ENCODE results near the gene SERPINE3.

SERPINE3 gene

DNA sequence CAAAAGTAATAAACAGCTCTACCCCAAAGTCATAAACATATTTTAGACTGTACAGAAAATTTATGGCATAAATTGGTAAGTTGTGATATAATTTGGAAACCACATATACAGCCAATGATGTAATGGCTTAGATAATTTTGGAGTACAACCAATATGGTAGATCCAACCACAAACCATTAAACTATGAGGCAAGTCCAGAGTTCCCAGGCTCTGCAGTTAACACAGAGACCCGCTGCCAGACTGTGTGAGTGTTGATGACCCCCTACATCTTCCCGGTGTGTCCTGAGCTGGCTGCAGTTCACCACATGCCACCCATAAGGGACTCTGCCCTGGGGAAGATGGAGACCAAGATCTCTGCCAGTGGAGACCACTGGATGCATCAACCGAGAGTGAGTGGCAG, 9.9 kb upstream of the SERPINE3 start:
- DNase-seq, result no peak

DNA sequence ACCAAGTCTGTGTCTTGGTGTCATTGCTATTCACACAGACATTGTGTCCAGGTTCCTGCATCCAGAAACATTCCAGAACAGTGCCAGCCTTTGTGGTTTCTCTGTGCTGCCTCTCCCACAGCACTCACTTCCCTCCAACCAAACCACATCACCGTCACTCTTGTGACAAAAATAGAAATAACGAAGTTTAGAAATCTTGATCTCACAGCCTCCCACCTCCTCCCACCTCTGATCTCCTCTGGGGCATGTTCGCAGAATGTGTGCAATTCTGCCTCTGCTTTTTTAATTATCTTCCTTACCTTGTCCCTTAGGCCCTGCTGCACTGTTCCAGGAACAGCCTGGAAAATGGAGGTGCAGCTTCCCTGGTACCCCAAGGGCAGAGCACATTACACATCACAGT, 8.7 kb upstream of the SERPINE3 start:
- no peak for DNase-seq

DNA sequence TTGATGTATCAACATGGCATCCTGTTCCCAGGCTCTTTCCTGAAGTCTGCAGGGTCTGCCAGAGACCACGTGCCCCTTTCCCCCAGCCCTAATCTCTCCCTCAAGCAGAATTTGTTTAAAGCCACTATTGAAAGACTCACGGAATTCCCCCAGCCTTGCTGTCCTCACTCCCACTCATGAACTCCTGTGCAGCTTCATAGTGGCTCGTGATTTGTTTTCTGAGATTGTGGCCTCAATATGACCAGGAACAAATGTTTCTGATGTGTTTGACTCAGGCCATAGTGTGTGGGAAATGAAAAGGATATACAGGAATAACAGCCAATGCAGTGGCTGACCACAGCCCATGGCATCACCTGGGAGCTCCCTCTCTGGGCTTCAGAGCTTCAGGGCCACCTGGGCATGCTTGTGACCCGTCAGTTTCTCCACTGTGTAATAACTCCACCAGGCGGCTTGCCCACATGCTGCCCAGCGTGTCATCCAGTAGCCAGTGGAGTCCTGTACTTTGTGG, 8.1 kb upstream of the SERPINE3 start:
- no peak for DNase-seq

DNA sequence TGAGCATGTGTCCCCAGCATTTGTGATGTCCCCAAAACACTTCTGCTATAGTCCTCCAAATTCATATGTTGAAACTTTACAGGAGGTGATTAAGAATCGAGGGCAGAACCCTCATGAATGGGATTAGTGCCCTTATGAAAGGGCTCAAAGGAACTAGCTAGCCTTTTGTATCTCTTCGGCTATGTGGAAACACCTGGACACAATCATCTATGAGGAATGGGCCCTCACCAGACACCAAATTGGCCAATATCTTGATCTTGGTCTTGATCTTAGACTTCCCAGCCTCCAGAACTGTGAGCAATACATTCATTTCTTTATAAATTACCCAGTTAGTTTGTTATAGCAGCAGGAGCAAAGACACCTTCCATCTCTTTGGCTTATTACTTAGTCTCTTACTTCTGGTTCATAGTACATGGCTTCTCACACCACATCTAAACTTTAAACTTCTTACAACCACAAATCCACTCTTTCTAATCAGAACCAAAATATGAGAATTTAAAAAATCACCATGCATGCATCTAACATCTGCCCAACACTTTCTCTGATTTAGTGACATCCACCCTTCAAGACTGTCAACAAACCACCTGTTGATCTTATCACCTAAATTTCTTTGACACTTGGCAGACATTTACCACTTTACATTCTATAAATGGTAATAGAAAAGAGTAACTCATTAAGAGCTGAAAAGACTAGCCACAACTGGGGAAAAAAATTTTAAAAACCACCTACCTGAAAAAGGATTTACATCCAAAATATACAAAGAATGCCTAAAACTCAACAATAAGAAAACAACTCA, 6.7 kb upstream of the SERPINE3 start:
- DNase-seq, result no peak

DNA sequence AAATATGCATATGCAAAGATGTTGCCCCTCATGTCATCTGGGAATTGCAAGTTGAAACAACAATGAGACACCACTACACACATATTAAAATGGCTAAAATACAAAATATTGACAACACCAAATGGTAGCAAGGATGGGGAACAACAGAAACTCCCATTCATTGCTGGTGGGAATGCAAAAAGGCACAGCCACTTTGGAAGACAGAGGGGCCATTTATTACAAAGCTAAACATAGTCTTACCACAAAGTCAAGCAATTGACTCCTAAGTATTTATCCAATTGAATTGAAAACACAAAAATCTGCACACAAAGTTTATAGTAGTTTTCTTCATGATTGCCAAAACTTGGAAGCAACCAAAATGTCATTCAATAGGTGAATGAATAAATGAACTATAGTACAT, 6.1 kb upstream of the SERPINE3 start:
- DNase-seq, result no peak

DNA sequence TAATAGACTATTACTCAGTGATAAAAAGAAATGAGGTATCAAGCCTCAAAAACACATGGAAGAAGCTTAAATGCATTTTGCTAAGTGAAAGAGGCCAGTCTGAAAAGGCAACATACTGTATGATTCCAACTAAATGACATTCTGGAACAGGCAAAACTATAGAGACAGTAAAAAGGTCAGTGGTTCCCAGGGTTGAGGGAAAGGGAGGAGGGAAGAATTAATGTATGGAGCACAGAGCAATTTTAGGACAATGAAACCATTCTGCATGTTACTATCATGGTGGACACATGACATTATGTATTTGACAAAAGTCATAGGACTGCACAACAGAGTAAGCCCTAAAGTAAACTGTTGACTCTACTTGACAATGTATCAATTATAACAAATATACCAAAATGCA, 5.7 kb upstream of the SERPINE3 start:
- DNase-seq, result no peak

DNA sequence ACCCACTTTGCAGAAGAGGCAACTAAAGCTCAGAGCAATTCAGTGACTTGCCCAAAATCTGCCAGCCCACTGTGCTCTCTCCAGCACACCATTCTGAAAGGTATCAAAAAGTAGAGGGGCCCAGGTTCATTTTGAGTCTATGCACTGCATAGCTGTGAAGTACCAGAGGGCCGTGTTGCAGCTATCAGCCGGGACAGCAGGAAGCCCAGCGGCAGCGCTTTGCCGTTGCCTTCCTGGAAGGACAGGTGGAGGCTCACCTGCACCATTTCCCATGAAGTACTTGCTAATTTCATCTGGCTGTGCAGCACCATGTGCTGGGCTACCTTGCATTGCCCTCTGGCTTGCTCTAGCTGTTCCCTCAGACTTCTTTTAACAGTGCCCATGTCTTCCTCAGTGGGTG, 2.7 kb upstream of the SERPINE3 start:
- no peak for DNase-seq

DNA sequence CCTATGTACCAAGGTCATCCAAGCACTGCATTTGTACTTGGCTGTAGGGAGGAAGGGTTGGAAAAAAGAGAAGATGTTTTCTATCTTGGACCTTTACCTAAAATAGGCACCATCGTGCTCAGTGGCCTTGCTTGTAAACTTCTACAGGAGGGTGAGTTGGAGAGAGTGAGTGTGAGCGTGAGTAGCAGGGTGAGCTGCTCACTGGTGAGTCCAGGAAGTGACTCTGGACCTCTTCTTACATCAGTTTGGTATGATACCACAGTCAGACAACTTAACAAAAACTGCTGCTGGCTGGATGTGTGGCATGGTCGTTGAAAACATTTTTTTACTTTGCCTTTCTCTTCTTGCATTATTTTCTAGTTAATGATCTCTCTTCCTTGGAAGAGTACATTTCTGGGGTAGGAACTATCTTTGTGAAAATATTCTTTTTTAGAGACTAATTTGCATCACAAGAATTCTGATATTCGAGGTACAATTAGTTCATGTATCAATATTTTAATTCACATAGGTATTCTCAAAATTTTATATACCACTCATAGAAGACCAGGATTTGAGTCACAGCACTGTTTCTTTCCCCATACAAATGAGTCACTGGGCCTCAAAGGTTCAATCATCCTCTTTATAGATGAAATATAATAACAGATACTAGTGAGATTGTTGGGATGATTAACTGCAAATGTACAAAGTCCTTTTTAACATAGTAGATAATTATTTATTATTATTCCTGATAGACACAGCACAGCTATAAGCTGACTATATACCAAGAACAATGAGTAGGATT, 651 bp downstream of the SERPINE3 start:
- DNase-seq, result no peak

DNA sequence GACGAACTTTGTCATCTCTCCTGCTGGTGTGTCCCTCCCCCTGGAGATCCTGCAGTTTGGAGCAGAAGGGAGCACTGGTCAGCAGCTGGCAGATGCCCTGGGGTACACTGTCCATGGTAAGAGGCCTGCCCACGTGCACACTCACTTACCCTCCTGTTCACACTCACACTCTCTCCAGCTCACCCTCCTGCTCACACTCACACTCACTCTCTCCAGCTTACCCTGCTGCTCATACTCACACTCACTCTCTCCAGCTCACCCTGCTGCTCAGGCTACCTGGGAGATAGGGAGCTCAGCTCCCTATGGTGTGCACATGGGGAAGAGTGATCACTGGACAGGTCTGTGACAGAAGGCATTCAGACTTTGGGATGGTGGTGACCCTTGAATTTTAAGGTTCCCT, 1.7 kb downstream of the SERPINE3 start:
- no peak for DNase-seq

DNA sequence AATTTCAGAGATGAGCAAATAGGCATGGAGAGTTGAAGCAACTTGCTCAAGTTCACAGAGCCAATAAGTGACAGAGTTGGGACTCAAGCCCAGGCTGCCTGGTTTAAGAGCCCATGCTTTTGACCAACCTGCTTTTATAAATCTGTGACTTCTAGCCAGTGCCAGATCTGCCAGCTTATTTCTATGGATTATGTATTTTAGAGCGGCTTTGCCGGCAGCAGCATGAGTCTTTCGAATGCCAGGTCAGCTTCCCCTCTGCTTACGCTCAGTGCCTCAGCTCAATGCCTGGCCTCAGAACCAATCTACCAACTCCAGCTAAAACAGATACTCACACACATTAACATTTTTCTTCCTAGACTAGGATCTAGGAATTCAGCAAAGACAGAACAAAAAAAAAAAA, 2.3 kb downstream of the SERPINE3 start:
- DNase-seq, result no peak

DNA sequence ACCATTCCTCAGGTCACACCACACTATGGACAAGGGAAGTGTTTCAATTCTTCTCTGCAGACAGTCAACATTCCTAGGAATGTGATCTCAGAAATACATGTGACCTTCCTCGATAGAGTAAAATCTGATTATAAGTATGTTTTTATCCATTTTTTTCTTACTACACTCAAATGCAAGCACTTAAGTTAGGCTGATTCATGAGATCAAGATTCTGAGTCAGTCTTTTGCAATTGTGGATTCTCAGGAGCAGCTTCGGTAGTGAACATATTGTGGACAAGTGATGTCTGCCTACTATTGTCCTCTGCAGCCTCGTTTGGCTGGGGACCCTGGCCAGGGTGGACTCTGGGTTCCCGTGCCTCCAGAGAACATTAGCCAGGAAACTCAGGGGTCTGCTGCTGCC, 3.2 kb downstream of the SERPINE3 start:
- DNase-seq, result no peak

DNA sequence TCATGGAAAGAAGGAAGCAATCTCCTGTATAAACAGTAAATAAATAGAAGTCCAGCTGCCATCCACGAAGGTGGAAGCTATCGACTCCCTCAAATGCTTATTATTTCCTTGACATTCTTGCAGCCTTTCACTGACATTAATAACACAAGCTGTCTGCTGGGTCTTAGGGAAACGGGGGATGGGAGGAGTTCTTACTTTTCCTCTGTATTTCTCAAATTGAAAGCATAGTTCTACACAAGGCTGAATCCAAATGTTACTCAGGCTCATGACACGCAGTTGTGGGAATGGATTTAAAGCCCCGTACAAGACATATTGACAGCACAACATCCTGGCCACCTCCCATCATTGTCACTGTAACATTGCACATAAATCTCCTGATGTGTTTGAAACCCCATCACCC, 4.0 kb downstream of the SERPINE3 start:
- DNase-seq, result no peak

DNA sequence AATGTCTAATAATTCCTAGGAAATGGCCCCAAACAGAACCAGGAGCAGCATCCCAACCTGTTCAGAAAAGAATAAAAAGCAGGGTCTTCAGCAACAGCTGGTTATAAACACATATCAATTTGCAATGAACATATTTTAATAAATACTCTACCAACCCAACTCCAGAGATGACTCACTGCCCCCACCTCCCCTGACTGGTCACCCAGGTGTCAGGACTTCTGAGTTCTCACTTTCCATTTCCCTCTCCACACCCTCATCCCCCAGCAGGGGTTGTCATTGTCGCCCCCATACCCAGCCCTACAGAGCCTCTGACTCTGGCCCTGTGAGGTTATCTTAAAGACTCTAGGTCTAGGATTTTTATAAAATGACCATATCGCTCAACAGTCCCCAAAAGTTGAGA, 6.9 kb downstream of the SERPINE3 start:
- DNase-seq, result no peak

DNA sequence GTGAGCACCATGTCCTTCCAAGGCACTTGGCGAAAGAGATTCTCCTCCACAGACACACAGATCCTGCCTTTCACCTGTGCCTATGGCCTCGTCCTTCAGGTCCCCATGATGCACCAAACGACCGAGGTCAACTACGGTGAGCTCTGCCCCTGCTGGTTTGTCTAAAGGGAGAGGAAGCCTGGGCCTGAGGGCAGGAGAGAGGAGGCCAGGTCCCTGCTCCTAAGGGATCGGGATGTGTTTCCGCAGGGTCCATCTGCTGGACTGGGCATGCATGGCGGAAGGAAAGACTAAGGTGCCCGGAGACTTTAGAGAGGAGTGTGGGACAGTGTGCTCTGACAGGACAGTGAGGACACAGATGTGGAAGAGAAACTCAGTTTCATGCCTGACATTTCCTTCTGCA, 7.6 kb downstream of the SERPINE3 start:
- DNase-seq, result peak; percentile 62

DNA sequence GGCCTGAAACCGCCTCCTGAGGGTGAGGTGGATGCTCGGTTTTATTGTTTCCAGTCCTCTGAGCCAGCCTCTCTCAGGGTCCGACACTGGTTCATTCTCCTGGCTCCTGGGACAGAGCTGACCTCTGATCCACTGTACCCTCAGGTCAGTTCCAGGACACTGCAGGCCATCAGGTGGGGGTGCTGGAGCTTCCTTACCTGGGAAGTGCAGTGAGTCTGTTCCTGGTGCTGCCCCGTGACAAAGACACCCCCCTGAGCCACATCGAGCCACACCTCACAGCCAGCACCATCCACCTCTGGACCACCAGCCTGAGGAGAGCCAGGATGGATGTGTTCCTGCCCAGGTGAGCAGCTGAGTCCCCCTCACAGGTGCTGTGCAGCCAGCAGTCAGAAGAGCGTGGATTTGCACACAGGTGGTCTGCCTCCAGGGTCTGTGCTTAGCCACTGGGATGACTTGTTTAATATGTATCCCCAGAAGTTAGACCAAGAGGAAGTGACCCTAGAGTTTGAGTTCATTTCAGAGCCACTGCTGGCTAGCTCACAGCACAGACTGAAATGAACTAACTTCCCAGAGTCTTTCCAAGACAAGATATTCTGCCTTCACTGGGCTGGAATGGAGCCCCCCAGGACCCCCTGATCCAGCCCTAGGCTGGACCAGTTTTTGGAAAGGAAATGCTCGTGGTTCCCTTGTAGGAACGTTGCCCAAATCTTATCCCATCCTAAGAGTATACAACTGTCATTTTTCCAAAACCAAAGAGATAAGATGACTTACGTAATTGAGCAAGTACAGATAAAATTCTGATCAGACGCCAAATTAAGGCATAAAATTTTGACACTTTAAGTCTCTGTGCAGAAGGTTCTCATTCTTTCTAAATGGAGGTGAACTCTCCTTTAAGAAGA, 8.8 kb downstream of the SERPINE3 start:
- no peak for DNase-seq

DNA sequence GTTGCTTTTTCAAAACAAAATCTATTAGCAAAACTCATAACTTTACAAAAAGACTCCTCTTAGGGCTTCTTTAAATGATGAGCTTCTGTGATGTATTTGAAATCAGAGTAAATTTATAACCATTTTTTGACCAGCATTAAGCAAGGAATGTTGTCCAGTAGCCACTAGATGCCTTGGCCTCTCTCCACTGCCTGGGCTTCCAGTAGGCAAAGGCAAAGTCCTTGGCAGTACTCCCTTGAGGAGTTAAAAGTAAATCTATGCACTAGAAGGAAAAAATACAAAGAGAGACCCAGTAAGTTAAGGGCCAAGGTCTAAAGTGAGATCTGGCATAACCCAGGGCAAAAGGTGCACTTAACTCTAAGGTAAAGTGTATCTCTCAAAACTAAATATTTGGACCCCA, 9.5 kb downstream of the SERPINE3 start:
- DNase-seq, result no peak

DNA sequence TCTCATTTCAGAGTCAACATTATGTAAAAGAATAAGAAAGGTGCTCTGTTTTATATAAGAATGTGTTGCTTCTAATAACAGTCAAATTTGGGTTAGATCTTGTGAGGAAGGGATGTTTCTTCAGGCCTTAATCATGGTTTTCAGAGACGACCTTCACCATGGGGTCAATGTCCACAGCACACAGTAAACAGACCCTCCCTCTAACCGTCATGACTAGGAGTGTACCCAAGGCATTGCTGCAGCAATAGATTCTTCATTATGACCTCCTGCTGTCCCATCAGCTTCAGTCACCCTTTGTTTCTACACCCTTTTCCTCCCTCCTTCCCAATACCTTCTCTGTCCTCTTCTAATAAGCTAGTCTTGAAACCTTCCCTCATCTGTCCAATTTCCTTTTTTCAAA, 15.7 kb downstream of the SERPINE3 start:
- no peak for DNase-seq

DNA sequence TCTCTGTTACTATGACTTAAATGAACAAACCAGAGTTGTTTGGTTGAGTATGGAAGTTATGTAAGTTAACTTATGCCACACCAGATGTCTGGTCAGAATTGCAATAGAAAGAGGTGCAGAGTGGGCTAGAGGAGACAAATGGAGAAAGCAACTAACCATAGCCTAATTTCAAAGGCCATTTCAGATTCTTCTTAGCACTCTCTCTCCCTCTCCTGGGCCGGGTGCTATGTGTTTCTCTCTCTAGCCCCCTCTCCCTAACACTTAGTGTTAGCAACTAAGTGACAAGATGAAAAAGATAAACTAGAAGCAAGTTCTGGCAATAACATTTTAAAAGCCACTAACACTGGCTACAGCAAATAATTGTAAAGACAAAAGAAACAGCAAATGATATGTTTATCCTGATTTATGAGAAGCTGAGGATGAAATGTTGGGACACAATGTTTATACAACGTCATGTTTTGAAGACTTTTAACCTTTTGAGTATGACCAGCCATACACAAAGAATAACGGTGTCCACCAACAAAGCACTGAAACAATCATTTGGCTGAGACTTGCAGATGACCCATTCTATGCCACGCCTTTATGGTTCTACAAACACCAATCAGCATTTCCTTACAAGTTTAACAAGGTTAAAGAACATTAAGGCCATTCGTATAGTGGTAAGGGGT, 18.6 kb downstream of the SERPINE3 start:
- no peak for DNase-seq

DNA sequence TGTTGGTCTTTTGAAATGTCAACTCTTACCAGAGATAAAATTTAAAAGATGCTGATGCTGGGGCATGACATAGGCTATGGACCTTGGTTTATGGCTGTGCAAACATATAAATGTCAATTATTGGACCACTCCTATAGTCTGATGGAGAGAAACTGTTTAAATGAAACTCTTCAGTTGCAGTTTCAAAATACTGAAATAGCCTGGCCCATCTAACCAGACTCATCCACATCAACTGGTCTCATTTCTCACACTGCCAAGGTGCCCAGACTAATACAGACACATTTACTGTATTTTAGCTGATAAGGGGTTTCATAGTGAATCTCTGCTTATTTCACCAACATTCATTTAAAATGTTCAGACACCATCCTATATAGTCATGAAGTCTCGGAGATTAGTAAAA, 19.9 kb downstream of the SERPINE3 start:
- DNase-seq, result no peak

DNA sequence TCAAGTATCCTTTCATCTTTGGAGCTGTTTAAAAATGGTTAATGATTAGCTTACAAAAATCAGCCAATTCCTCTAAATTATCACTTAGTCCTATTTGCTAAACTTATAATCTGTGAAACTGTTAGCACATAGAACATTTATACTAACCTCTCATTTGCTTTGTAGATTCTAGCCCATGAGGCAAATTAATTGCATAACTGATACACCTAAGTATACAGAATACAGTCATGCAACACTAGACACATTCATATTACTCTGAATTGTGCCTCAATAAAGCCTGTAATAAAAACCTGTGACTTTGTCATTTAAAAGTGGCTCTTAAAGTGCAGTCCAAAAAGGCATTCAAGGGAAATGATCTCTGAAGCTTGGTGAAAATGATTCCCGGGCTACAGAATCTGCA, 21.0 kb downstream of the SERPINE3 start:
- no peak for DNase-seq

DNA sequence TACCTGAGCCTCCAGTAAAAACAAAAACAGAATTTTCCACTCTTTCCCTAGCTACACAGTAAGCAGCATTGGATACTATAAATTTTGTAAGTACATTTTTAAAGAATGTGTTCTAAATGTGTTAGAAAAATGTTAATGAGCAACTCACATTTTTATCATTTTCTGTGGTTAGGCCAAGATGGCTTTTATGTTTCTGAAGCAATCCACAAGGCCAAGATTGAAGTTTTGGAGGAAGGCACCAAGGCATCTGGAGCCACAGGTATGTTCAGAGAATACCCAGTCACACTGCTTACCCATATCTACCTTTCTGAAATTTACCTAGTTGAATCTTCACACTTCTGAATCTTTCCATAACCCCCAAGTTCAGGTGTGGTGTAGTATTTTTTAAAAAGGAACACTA, 21.6 kb downstream of the SERPINE3 start:
- no peak for DNase-seq

DNA sequence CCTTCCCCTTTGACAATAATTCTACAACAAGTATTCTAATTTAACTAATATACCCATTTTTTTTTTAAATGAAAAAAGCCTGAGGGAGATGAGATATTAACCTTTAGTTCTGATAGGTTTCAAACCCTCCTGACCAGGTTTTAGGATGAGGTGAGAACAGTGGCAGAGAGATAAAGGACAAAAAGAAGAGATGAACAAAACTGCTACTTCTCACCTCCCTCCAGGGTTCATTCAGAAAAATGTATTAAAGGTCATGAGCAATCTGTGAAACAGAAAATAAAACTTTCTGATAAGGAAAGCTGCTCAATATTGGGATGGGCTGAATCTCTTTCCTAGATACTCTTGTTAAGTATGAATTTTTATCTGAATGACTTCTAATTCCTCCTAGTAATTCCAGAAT, 24.1 kb downstream of the SERPINE3 start:
- DNase-seq, result no peak

Measured in islet precursor cell (in vitro differentiated cells).